Activated T-cell treated with anti-CD3 and anti-CD28 coated beads, Interleukin-2, amount 50 U/mL, for 48 hours (primary cell): Measurements from ENCODE around the gene SCAF11.

Source experiments
- DNase-seq, 2 experiments: peaks; one replicate each; pipeline ENCODE4 v3.0.0-alpha.2; 2020

The SCAF11 gene

GRCh38 chr12:45977620-45978019 is 12.8 kb downstream of the SCAF11 start:
- no peak for DNase-seq

- DNase-seq, result no peak
Observed at GRCh38 chr12:45975506-45975905, 14.9 kb downstream of the SCAF11 start.

- DNase-seq, result no peak
Observed at GRCh38 chr12:45974883-45975282, 15.5 kb downstream of the SCAF11 start.

GRCh38 chr12:45974171-45974719 is 16.1 kb downstream of the SCAF11 start:
- no peak for DNase-seq

GRCh38 chr12:45973526-45973925 is 16.8 kb downstream of the SCAF11 start:
- DNase-seq, result no peak

- no peak for DNase-seq
Observed at GRCh38 chr12:45970391-45970790, 20.0 kb downstream of the SCAF11 start.

- no peak for DNase-seq
Observed at GRCh38 chr12:45969084-45969483, 21.3 kb downstream of the SCAF11 start.

GRCh38 chr12:45966486-45966885 is 23.9 kb downstream of the SCAF11 start:
- DNase-seq, result no peak

- DNase-seq, result no peak
Observed at GRCh38 chr12:45962553-45963325, 27.6 kb downstream of the SCAF11 start.

- no peak for DNase-seq
Observed at GRCh38 chr12:45959728-45960127, 30.6 kb downstream of the SCAF11 start.

- no peak for DNase-seq
Observed at GRCh38 chr12:45959025-45959424, 31.3 kb downstream of the SCAF11 start.

GRCh38 chr12:45948546-45948945 is 41.8 kb downstream of the SCAF11 start:
- no peak for DNase-seq

GRCh38 chr12:45946435-45946834 is 43.9 kb downstream of the SCAF11 start:
- DNase-seq, result no peak

GRCh38 chr12:45944771-45945170 is 45.6 kb downstream of the SCAF11 start:
- DNase-seq, result no peak

- no peak for DNase-seq
Observed at GRCh38 chr12:45939759-45940158, 50.6 kb downstream of the SCAF11 start.

- DNase-seq, result no peak
Observed at GRCh38 chr12:45938566-45938965, 51.8 kb downstream of the SCAF11 start.

GRCh38 chr12:45934956-45935355 is 55.4 kb downstream of the SCAF11 start:
- DNase-seq, result no peak

GRCh38 chr12:45933504-45933903 is 56.9 kb downstream of the SCAF11 start:
- no peak for DNase-seq

- no peak for DNase-seq
Observed at GRCh38 chr12:45930369-45930768, 60.0 kb downstream of the SCAF11 start.

GRCh38 chr12:45928309-45928708 is 62.1 kb downstream of the SCAF11 start:
- DNase-seq, result no peak

GRCh38 chr12:45918818-45919217 is 71.6 kb downstream of the SCAF11 start:
- DNase-seq, result no peak

GRCh38 chr12:45915405-45915804 is 75.0 kb downstream of the SCAF11 start:
- DNase-seq, result no peak

GRCh38 chr12:45914090-45914489 is 76.3 kb downstream of the SCAF11 start:
- DNase-seq, result no peak

- DNase-seq, result no peak
Observed at GRCh38 chr12:45913631-45914030, 76.7 kb downstream of the SCAF11 start.

- DNase-seq, result no peak
Observed at GRCh38 chr12:45912774-45913173, 77.6 kb downstream of the SCAF11 start.
